ENCODE measurements around the gene C19orf67.

The C19orf67 gene

DNA sequence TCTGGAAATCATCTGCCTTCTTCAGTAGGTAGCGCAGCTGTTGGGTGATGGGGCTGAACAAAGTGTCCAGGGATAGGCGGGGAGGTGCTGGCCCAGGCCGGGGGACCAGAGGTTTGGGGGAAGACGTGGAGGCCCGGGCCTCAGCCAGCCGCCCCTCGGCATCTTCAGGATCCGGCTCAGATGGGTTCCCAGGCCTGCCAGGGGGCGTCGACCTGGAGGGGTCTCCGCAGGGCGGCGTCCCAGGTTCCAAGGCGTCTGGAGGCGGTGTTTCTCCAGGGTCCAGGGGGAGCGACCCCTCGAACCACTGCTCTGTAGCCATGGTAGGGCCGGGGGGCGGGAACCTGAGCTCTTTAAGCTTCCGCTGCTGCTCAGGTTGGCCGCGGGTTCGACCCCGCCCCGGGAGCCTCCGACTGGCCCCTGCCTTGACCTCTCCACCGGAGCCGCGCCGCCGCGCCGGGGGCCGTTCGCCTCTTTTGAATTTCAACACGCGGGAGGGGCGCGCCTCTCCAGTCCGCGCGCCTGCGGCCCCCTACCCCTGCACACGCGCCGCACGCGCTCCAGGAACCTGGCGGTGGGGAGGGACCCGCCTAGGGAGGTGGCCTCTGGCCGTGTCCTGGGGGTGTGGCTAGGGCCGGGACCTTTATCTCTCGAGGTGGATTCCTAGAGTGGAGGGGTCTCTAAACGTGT is at the start of gene C19orf67:
Gene C19orf67, minus strand, starts transcription at position 475 of the 687 bp plus-strand sequence. Its CDS starts 156 bp downstream, at position 319.
- no peak for DNase-seq (ENCODE audit: low read depth)

DNA sequence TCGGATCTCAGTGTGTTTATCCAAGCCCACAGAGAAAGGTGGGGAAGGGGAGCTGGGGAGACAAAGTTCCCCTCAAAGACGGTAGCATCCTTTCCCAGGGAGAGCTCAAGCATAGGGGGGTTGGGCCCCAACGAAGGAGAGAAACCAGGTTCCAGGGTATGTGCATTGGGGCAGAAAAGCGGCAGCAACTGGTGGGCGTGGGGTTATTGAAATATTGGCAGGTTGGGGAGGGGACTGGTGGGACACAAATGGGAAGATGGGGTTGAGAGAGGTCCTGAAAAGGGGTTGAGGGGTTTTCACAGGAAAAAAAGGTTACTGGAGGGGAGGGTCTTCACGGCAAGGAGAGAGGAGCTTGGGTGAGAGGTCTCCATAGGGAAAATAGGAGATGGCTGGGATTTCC is 49.8 kb upstream of the C19orf67 start:
- no peak for DNase-seq (ENCODE audit: low read depth)

DNA sequence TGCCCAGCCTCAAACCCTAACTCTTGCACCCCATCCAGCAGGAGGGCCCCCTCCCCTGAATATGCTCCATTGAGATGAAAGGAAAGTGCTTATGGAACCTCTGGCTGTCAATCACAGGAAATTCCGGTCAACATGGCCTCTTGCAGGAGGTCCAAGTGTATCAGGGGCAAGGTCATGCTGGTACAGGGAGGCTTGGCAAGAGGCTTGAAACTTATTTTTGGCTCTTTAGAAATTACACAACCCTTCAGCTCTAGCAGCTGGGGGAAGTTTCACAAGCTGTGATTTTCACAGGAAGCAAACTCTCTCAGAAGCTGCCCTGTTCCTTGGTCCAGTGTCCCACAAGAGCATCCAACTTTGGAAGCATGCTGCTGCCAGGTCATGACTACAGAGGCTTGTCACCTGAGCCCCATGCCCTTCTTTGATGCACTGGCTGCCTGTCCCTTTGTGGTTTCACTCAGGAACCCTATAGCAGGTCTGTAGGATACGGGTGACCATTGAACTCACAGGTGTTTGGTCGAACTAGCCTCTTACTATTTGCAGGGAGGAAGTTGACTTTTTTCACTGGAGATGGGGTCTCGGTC is 42.4 kb upstream of the C19orf67 start:
- no peak for DNase-seq (ENCODE audit: low read depth)

DNA sequence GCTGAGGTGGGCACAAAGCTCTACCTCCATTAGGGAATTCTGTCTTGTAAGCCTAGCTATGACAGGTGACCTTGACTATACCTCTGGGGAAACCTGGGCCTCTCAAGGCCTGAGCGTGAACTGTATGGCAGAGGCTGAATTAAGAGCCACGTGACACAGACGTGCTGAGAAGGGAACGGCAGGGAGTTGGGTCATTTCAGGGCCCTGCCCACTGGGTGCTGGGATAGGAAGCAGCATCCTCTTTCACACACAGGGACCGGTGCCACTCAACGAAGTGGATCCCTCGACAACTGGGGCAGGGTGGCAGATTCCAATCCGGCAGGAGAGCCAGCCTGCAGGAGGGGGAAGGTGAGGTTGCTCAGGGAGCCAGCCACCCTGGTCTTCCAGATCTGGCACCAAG is 41.6 kb upstream of the C19orf67 start:
- no peak for DNase-seq (ENCODE audit: low read depth)

DNA sequence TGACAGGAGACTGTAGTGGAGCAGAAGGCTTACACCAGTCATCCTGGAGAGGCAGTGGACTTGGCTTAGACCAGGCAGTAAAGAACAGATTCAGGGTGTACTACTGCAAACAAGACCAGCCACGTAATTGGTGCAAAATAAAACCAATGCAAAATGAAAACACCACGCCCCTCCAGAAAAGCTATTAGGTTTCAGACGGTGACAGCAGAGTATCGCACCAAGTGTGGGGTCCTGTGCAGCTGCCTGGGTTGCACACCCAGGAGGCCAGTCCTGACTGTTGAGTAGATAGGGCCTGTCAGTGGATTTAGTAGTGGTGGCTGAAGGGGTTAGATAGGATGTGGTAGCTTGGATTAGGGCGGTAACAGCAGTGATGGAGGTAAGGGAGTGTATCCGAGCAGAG is 37.3 kb upstream of the C19orf67 start:
- no peak for DNase-seq (ENCODE audit: low read depth)

DNA sequence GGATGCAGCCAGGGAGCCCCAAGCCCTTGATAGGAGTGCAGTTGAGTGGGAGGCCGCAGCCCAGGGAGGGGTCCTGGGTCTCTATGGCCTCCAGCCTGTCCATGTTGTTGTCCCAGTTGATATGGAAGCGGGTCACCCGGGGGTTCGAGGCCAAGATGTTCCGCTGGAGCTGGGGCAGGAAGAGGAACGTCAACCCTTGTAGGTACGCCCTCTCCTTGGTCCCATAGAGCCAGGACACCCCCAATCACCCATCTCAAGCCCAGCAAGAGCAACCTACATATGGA is 34.9 kb upstream of the C19orf67 start:
- DNase-seq (ENCODE audit: low read depth), result no peak

DNA sequence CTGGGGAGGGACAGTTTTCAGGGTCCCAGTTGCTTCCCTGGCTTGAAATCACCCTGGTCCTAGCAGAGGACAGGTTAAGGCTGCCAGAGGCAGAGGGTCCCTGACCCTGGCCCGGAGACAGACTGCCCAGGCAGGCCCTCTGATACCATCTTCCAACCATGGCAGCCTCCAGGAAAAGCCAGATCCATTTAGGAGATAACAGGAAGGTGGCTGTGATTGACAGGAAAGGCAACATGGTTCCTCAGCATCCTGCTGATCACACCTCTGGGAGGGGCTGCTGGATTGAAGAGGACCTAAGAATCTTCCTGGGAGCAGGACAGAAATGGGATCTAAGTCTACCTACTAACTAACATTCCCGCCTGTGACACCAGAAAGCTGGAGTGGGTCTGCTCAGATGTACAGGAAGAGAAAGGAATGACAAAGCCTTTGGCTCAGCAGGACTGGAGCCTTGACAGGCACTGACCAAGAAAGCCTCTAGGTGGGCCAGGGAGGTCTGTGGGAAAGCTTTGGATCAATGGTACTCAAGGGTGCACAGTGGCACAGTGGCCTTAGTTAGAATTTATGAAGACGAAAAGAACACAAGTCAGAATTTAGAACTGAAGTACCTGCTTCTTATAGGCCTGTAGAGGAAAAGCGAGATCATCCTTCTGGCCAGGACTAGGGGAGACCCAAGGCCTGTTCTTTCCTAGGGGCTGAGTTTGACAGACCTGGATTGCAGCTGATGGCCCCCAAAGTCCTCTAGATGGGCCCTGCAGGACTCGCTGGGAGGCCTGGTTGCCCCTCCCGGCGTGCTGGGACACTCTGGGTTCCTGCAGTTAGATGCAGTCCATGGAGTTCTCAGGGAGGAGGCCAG is 34.3 kb upstream of the C19orf67 start:
- DNase-seq (ENCODE audit: low read depth), result no peak

DNA sequence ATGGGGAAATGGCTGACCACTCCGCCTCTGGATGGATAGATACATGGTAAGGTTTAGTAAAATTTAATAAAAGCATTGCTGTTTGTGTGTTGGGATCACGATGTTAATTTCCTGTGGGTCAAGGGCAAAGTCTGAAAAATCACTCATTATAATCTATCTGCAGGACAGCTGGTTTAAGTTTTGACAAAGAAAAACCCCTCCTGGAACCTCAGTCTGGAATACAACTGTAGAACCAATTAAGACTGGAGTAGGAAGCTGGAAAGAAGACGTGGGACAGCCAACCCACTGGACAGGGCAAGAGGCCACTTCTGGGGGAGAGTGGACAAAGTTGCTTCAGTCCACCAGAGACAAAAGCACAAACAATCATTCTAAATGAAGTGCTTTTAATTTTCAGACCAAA is 33.6 kb upstream of the C19orf67 start:
- DNase-seq (ENCODE audit: low read depth), result no peak

DNA sequence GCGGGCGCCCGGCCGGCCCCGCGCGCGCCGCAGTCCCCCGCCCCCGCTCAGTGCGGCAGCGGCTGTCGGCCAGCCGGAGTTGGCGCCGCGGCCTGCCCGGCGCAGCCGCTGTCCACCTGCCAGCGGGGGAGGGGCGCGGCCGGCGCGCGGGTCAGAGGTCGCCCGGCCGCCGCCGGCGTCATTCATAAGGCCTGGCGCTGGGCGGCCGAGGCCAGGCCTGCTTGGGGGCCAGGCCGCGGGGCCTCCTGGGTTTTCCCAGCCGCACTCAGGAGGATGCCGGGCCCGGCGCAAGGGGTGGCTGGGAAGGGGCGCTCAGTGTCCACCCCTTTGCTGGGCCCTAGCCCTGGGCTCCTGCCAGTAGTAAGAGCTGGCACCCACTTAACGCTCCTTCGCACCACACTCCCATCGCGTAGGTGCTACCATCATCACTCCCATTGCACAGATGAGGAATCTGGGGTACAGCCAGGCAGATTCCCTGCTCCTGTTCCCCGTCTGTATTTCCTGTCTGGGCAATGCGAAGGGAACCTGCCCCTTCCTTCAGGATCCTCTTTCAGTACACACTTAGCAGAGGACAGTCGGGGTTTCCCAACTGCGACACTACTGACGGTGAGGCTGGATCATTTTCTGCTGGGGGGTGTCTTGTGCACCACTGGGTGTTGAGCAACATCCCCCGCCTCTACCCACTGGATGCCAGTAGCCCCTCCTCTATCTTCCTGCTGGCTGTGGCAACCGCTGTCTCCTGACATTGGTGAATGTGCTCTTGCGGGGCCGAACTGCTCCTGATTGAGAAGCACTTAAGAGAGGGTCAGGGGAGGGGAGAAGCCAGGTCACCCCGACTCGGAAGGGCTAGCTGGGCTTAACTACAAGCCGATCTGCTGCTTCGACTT is 32.8 kb upstream of the C19orf67 start:
- no peak for DNase-seq (ENCODE audit: low read depth)

DNA sequence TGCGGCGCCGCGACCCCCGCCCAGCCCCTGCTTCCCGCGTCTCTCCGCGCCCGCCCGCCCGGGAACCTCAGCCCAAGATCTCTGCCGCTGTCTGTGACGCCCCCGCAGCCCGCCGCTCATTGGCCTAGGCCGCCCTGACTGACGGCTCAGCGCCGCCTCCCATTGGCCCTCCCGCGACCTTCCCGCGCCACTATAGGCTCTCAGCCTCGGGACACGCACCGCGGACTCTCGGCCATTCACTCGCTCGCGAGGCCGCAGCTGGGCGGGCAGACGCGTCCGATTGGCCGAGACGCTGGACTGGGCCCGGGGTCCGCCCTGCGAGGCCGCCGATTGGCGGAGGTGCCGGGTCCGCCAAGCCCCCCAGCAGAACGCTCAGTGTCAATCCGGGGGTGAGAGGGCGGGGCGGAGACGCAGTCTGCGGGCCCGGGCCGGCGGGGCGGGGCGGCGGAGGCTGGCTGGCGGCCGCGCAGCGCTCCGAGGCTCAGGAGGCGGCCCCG is 32.1 kb upstream of the C19orf67 start, which contains the start of gene PRKACA:
Gene PRKACA, minus strand, starts transcription at position 95 of the 497 bp plus-strand sequence. CDS start 215 bp downstream, outside the sequence.
- peak; percentile 87 for DNase-seq (ENCODE audit: low read depth)

DNA sequence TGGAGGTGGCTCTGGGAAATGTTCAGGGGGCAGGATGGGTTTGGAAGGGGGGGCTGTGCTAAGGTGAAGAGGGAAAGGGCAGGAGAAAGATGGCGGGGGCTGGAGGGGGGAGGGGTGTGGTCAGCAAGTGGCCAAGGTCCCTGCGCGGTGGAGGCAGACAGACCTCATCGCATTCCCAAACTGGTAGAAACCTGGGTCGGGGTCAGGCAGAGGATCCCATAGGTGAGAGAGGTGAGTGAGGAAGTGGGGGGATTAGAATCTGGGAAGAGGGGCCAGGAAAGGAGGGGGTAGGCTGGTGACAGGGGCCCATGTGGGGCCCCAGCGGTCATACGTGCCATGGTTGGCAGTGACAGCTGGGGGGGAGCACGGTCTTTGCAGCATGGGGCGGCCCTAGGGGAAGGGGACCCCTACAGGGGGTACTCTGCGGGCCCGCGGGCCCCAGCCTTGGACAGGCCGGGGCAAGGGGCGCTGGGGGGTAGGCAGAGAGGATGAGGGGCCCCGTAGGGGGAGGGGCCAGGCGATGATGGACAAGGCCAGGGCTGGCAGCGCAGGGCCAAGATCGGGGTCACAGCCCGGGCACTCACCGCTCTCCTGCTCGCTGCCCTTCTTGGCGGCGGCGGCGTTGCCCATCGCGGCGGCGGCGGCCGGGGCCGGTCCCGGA is 31.5 kb upstream of the C19orf67 start:
- no peak for DNase-seq (ENCODE audit: low read depth)

DNA sequence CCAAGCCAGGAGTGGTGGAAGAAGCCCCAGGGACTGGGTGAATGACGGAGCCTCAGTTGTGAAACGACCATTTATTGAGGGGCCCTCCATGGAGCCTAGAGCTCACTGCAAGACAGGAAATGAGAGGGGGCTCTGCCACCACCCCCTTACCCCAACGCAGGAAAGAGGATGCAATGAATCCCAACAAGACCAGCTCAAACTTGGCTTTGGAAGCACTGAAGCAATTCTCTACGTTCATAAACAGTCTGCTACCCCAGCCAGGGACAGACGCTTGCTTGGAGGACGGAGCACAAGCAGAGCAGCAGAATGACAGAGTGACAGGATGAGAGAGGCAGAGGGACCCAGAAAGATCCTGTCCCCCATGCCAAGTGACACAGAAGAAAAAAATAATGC is 30.9 kb upstream of the C19orf67 start:
- DNase-seq (ENCODE audit: low read depth), result no peak

DNA sequence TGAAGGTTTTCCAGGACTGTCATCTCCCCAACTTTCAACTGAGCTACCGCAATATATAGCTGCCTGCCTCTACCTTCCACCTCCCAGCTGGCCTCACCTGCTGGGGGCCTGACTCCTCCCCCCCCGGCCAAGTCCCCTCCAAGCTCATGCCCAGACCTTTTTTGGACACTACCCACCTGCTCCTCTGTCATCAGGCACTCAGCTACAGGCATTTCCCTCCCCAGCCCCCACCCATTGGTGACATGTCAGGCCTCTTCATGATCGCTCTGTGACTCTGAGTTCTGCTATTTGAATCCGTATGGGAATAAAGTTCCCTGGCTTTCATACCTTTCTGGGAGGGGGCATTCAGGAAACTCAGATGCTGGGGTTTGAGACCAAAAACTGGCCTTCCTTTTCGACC is 30.2 kb upstream of the C19orf67 start:
- no peak for DNase-seq (ENCODE audit: low read depth)

DNA sequence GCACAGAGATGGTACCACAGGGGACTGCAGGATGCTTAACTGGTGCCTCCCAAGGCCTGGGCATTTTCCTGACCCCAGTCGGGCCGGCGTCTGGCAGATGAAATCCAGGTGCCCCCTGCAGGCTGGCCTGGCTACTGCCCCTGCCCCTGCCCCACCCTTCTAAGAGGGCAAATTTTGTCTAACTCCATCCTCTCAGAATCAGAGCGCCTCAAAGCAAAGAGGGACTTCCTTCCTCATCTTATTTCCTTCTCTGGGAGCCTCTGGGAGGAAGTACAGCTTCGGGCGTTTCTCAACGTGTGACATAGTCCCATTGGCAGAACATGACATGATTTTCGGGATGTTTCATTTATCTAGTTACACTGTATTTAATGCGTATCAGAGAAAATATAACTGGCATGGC is 29.3 kb upstream of the C19orf67 start:
- DNase-seq (ENCODE audit: low read depth), result no peak

DNA sequence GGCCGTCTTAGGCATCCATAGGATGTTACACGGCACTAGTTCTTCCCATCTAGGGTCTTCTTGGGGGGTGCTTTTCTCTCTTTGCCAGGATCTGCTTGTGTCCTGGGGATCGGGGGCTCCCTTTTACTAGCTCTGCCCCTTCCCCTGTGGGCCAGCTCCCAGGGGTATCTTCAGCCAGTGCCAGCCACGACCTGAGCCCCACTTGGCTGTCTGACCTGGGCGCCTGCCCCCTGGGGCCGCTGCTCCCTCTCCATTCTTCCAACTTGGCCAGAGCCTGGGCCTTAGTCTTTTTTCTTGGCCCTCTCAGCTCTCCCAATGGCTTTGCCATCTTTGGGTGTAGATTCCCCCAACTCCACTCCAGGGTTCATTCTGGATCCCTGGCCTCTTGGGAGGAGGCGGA is 28.9 kb upstream of the C19orf67 start:
- no peak for DNase-seq (ENCODE audit: low read depth)

DNA sequence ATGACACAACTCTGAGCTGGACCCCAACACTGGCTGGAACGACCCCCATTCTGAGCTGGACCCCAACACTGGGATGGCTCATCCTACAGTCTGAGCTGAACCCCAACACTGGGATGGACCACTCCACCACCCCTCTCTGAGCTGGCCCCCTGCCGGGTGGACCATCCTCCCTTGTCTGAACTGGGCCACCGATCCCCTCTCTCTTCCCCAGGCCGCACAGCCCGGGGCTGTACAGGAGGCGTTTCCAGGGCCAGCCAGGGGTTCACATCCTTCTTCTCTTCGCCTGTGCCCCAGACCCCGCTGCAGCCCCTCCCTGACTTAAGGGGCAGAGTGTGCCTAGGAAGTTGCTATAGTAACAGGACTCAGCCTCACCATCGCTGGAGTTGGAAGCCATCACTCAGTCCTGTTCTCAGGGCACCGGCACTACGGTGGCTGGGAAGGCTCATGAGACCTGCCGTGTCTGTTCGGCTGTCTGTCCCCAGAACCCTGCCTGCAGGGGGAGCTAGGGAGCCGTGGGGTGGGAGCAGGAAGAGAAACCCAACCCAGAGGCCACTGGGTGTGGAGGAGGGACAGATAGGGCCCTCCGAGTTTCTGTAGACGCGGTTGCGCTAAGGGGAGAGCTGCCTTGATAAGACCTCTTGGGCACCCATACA is 28.3 kb upstream of the C19orf67 start:
- no peak for DNase-seq (ENCODE audit: low read depth)

DNA sequence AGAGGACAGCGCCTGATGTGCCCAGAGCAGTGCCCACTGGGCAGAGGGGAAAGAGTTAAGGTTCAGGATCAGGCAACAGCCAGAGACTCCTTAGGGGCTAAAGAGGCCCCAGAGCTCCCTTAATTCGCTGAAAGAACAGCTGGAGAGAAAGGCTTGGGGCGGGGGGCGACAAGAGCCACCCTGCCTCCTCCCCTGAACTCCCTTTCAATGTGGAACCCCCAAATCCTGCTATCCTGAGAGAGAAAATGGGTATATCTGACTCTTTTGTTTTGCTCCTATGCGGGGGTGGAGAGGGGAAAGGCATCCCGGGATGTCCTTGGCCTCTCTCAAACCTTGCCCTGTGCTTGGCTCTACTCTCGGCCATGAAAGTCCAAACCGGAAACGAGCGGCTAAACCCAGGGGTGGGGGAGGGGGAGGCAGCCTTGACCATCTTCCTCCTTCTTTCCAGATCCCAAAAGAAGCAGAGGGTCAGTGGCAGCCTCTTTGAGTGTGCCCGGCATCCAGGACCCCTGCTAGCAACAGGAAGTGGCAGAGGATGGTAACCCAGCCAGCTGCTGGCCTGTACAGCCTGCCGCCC is 27.3 kb upstream of the C19orf67 start:
- no peak for DNase-seq (ENCODE audit: low read depth)

DNA sequence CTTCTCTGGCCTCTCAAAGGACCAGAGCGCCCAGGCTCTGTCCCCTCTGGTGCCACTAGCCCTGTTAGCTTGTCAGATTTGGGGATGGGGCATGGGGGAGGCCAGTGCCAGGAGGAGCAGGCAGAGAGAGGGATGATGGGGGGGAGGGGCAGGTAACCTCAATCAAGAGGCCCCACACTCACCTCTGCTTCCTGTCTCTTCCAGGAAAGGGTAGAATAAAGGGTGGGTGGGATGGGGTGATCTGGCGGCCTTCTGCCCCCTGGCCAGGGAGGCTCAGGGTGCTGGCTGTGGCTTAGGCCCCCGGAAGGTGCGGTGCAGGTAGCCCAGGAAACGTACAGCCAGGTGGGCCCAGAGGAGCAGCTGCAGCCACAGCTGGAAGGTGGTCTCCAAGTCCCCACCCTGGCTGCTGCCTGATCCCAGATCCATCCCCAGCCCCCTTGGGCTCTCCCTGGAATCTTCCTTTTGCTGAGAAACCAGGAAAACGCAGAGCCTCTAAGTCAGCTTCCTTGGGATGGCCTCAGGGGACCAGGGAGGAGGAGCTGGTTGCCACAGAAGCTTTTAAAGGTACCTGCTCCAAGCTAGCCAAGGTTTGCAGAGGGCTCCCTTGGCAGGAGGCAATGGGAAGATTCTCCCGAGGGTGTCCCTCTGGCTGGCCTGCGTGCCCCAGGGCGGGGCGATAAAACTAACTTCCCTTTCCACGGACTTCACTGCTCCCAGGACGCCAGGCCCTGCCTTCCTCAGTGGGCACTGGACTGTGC is 26.6 kb upstream of the C19orf67 start:
- no peak for DNase-seq (ENCODE audit: low read depth)

DNA sequence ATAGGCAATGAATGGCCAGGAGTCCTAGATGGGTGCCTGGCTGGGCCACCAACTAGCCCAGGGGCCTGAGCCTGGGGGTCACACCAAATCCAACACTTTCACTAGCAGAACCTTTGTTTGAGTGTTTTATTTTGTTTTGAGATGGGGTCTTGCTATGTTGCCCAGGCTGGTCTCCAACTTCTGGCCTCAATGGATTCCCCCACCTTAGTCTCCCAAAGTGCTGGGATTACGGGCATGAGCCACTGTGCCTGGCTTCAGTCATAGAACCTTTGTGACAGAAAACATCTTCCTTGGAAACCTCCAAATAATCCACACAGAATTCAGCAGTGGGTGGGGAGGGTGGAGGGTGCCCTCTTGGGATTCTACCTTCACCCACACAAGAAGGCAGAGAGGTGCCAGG is 25.9 kb upstream of the C19orf67 start:
- DNase-seq (ENCODE audit: low read depth), result no peak

DNA sequence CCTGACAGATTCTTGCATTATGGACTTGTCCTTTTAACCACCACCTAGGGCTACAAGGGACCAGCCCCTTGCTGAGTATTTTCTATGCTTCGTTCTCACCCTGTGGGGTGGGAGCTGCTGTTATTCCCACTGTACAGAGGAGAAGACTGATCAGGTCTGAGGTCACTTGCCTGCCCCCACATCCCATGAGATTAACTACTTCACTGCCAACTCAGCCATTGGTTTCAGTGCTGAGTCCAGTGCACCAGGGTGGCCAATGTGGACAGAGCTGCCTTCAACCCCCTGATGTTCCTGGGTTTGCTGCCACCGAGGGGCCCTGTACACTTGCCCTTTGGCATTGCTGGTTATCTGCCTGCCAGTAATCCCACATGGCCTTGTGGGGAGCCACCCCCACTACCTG is 25.1 kb upstream of the C19orf67 start:
- DNase-seq (ENCODE audit: low read depth), result no peak

Measured in HS-27A (cell line).